Kidney (tissue), 14 donors: Measurements from ENCODE around the gene ARHGAP26. TPM values are rescaled to one million over a fixed set of nuclear protein-coding genes. Genes with fewer than 3 reads are reported as not detected.

Experiments
- DNase-seq, 5 donors: peaks; one replicate each; pipeline ENCODE4 v3.0.0-alpha.2; 2013 to 2020
- FAIRE-seq: peaks from 2 replicates; lab custom pipeline; 2012; peaks lifted over from hg19 to GRCh38; lab: Jason Lieb, UNC
- H3K27ac ChIP-seq, 2 donors: one replicate each; pipeline ENCODE4 v1.7.0; 2013; ENCODE audit warnings: low read depth in 2 of 2, low read length in 2 of 2, inconsistent platforms in 1 of 2
- H3K27me3 ChIP-seq: one replicate; pipeline ENCODE4 v1.7.1; 2013; ENCODE audit warnings: low read length, inconsistent platforms; ENCODE audit not compliant: control insufficient read depth, insufficient read depth
- H3K36me3 ChIP-seq, 3 donors: one replicate each; pipeline versions ENCODE4 v1.7.0 to v1.7.1; 2013; ENCODE audit warnings: low read length in 3 of 3, control low read depth in 1 of 3, inconsistent platforms in 1 of 3; ENCODE audit not compliant: insufficient read depth in 3 of 3, control insufficient read depth in 2 of 3
- H3K4me1 ChIP-seq, 3 donors: one replicate each; pipeline versions ENCODE4 v1.7.0 to v1.7.1; 2013; ENCODE audit warnings: low read length in 3 of 3, inconsistent platforms in 1 of 3, low read depth in 1 of 3; ENCODE audit not compliant: control insufficient read depth in 2 of 3, insufficient read depth in 2 of 3
- H3K4me3 ChIP-seq, 3 donors: one replicate each; pipeline versions ENCODE4 v1.7.0 to v1.8.1; 2013; ENCODE audit warnings: low read length in 3 of 3, control low read depth in 1 of 3, inconsistent platforms in 1 of 3
- H3K9ac ChIP-seq, 3 donors: one replicate each; pipeline versions ENCODE4 v1.7.0 to v1.7.1; 2013; ENCODE audit warnings: low read length in 3 of 3, control low read depth in 1 of 3, inconsistent platforms in 1 of 3
- H3K9me3 ChIP-seq, 3 donors: one replicate each; pipeline versions ENCODE4 v1.7.0 to v1.7.1; 2013; ENCODE audit warnings: low read length in 3 of 3, control low read depth in 1 of 3, inconsistent platforms in 1 of 3; ENCODE audit not compliant: control insufficient read depth in 2 of 3, insufficient read depth in 1 of 3
- CTCF ChIP-seq: IDR thresholded peaks from 3 replicates; pipeline ENCODE4 v1.5.1; 2012; ENCODE audit warnings: mild to moderate bottlenecking, moderate library complexity, borderline replicate concordance; ENCODE audit not compliant: insufficient read depth; ENCODE audit errors: extremely low read depth
- intact Hi-C: fragments of 100-400 bp; cut with DNase I; formaldehyde crosslinking; loops from one replicate; pipeline ENCODE4 v1.11.1; 2022
- polyA plus RNA-seq: library from polyadenylated mRNA; stranded (reverse); fragments of 350-450 nt; fragmentation: Illumina TruSeq; extraction: RNeasy Lipid Tissue Mini Kit (QIAGEN cat#74804); gene quantifications from one replicate; pipeline ENCODE4 v1.2.3, GENCODE V29; 2014; ENCODE audit warnings: low read depth, low replicate concordance; ENCODE audit not compliant: insufficient read depth
- total RNA-seq: library from RNA; stranded (reverse); fragmentation: NEBNext Ultra II Directional; extraction: Animal tissue kit (Norgen Biotek cat#: 25700); gene quantifications from one replicate; pipeline ENCODE4 v1.2.1, GENCODE V29; 2021
- donor health status: control.
- donor health status: control.
- donor health status: control.
- donor health status: control.
- donor health status: control.
- donor health status: DM: yes; HTN: yes; CAD: no.
- donor health status: Normal renal cell carcinoma (clear cell type).

The ARHGAP26 gene
- total and polyA plus RNA-seq, 2 donors from 2014 or later: 2.5 to 85.7 TPM

GRCh38 chr5:143161885-143162540, 391.8 kb downstream of the ARHGAP26 start:
- FAIRE-seq (no peak), DNase-seq (no peak)
- no peak for TF ChIP-seq CTCF
- Histone ChIP-seq H3K4me3 (no peak overlapping the region), H3K27me3 (no peaks in the 10 kb centered on the region), H3K27ac (no peak overlapping the region), H3K9me3 (no peaks in the 10 kb centered on the region), H3K36me3 (no peaks in the 10 kb centered on the region), H3K9ac (no peak overlapping the region), H3K4me1 (peaks cover 0 to 8% (median 2%) of the 10 kb centered on the region in 3 donors)
- intact Hi-C loops: no loop called here

- FAIRE-seq (no peak), DNase-seq (no peak)
- TF ChIP-seq CTCF: no peak
- H3K27me3 ChIP-seq: no peaks in the 10 kb centered on the region
- H3K27ac ChIP-seq: no peak overlapping the region
- H3K4me3 ChIP-seq: no peak overlapping the region
- H3K4me1 ChIP-seq: peaks cover 0 to 8% (median 2%) of the 10 kb centered on the region in 3 donors
- intact Hi-C loops: no loop called here
- H3K9ac ChIP-seq: no peak overlapping the region
- no peaks in the 10 kb centered on the region for H3K36me3 ChIP-seq
- H3K9me3 ChIP-seq: no peaks in the 10 kb centered on the region
Measured at GRCh38 chr5:143162810-143163209, 392.6 kb downstream of the ARHGAP26 start.

GRCh38 chr5:143164557-143164956, 394.4 kb downstream of the ARHGAP26 start:
- TF ChIP-seq CTCF: no peak
- H3K36me3 ChIP-seq: no peaks in the 10 kb centered on the region
- no peak for FAIRE-seq

More at GRCh38 chr5:143164557-143164956, 394.4 kb downstream of the ARHGAP26 start:
- Histone ChIP-seq H3K4me1 (peaks cover 0 to 8% (median 2%) of the 10 kb centered on the region in 3 donors), H3K9ac (no peak overlapping the region), H3K27ac (no peak overlapping the region), H3K9me3 (no peaks in the 10 kb centered on the region), H3K4me3 (no peak overlapping the region), H3K27me3 (no peaks in the 10 kb centered on the region)
- intact Hi-C loops: no loop called here
- no peak for DNase-seq
